Neural progenitor cell (in vitro differentiated cells): ENCODE data around the gene SYNE3. TPM values are rescaled to one million over a fixed set of nuclear protein-coding genes. Genes with fewer than 3 reads are reported as not detected.

Source experiments
- DNase-seq: peaks from one replicate; pipeline ENCODE4 v3.0.0-alpha.2; 2016; ENCODE audit warnings: low spot score
- H2AFZ ChIP-seq: fragments of 200-600 bp; sonication (generic); replicated peaks from 2 replicates; pipeline ENCODE4 v1.6.1; 2016; ENCODE audit warnings: antibody characterized with exemption
- H3F3A ChIP-seq: fragments of 200-600 bp; sonication (generic); 2 replicates; pipeline ENCODE4 v1.6.1; 2016; ENCODE audit warnings: antibody characterized with exemption, low read depth
- H3K27ac ChIP-seq: fragments of 200-600 bp; sonication (generic); 2 replicates; pipeline ENCODE4 v1.5.1; 2016; ENCODE audit warnings: mild to moderate bottlenecking
- H3K27me3 ChIP-seq: fragments of 200-600 bp; sonication (generic); 2 replicates; pipeline ENCODE4 v1.6.1; 2016; ENCODE audit warnings: mild to moderate bottlenecking, moderate library complexity
- H3K36me3 ChIP-seq: fragments of 200-600 bp; sonication (generic); 2 replicates; pipeline ENCODE4 v1.5.1; 2016
- H3K4me1 ChIP-seq: fragments of 200-600 bp; sonication (generic); 2 replicates; pipeline ENCODE4 v1.6.1; 2016; ENCODE audit warnings: mixed run types
- H3K4me2 ChIP-seq: fragments of 200-600 bp; sonication (generic); 2 replicates; pipeline ENCODE4 v1.6.1; 2016
- H3K4me3 ChIP-seq: fragments of 200-600 bp; sonication (generic); 2 replicates; pipeline ENCODE4 v1.5.1; 2016
- H3K79me2 ChIP-seq: fragments of 200-600 bp; sonication (generic); 2 replicates; pipeline ENCODE4 v1.6.1; 2016; ENCODE audit warnings: low read depth
- H3K9ac ChIP-seq: fragments of 200-600 bp; sonication (generic); 2 replicates; pipeline ENCODE4 v1.6.1; 2016
- H3K9me3 ChIP-seq: fragments of 200-600 bp; sonication (generic); 2 replicates; pipeline ENCODE4 v1.5.1; 2016; ENCODE audit warnings: low read depth
- H4K20me1 ChIP-seq: fragments of 200-600 bp; sonication (generic); 2 replicates; pipeline ENCODE4 v1.6.1; 2016; ENCODE audit warnings: low read depth
- H3K27ac Mint-ChIP-seq: 3 replicates; pipeline ENCODE4 v1.8.0; 2021; ENCODE audit warnings: mixed read lengths
- H3K27me3 Mint-ChIP-seq: 2 replicates; pipeline ENCODE4 v1.8.0; 2022; ENCODE audit warnings: low read depth, mild to moderate bottlenecking, inconsistent platforms, moderate library complexity, mixed read lengths; ENCODE audit not compliant: insufficient read depth
- H3K36me3 Mint-ChIP-seq: 3 replicates; pipeline ENCODE4 v1.8.0; 2021; ENCODE audit warnings: mixed read lengths
- H3K4me1 Mint-ChIP-seq: 3 replicates; pipeline ENCODE4 v1.8.0; 2021; ENCODE audit warnings: mixed read lengths
- H3K4me3 Mint-ChIP-seq: 3 replicates; pipeline ENCODE4 v1.8.0; 2021; ENCODE audit warnings: mild to moderate bottlenecking, moderate library complexity, mixed read lengths
- H3K9me3 Mint-ChIP-seq: 3 replicates; pipeline ENCODE4 v1.8.0; 2020; ENCODE audit warnings: mixed read lengths
- EZH2 ChIP-seq: fragments of 200-600 bp; sonication (generic); IDR thresholded peaks from 2 replicates; pipeline ENCODE4 v1.6.1; 2017; ENCODE audit warnings: antibody characterized with exemption, mild to moderate bottlenecking, moderate library complexity
- EZH2phosphoT487 ChIP-seq: fragments of 200-600 bp; sonication (generic); IDR thresholded peaks from 2 replicates; pipeline ENCODE4 v1.6.1; 2017; ENCODE audit warnings: antibody characterized with exemption
- total RNA-seq: library from RNA; depleted of rRNA; stranded (reverse); fragments of >200 nt; gene quantifications from 2 replicates; pipeline ENCODE4 v1.2.3, GENCODE V29; 2015; ENCODE audit warnings: low replicate concordance
- TF ChIP-seq, protein P1 (sequence below): fragments of 200-600 bp; sonication (generic); IDR thresholded peaks from 2 replicates; pipeline ENCODE4 v1.5.1; 2017; ENCODE audit warnings: antibody characterized with exemption, mild to moderate bottlenecking

Gene SYNE3, protein sequence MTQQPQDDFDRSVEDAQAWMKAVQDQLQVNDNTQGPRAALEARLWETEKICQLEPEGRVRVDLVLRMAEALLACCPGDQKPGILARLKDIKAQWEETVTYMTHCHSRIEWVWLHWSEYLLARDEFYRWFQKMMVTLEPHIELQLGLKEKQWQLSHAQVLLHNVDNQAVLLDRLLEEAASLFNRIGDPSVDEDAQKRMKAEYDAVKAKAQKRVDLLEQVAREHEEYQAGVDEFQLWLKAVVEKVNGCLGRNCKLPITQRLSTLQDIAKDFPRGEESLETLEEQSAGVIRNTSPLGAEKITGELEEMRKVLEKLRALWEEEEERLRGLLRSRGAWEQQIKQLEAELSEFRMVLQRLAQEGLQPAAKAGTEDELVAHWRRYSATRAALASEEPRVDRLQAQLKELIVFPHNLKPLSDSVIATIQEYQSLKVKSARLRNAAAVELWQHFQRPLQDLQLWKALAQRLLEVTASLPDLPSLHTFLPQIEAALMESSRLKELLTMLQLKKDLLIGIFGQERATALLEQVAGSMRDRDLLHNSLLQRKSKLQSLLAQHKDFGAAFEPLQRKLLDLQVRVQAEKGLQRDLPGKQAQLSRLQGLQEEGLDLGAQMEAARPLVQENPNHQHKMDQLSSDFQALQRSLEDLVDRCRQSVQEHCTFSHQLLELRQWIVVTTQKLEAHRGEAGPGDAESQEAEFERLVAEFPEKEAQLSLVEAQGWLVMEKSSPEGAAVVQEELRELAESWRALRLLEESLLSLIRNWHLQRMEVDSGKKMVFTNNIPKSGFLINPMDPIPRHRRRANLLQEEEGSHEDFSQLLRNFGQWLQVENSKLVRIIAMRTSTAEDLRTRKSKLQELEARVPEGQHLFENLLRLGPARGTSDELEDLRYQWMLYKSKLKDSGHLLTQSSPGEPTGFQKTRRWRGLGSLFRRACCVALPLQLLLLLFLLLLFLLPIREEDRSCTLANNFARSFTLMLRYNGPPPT
- 0.03 and 0.06 TPM in 2 replicates for total RNA-seq

DNA sequence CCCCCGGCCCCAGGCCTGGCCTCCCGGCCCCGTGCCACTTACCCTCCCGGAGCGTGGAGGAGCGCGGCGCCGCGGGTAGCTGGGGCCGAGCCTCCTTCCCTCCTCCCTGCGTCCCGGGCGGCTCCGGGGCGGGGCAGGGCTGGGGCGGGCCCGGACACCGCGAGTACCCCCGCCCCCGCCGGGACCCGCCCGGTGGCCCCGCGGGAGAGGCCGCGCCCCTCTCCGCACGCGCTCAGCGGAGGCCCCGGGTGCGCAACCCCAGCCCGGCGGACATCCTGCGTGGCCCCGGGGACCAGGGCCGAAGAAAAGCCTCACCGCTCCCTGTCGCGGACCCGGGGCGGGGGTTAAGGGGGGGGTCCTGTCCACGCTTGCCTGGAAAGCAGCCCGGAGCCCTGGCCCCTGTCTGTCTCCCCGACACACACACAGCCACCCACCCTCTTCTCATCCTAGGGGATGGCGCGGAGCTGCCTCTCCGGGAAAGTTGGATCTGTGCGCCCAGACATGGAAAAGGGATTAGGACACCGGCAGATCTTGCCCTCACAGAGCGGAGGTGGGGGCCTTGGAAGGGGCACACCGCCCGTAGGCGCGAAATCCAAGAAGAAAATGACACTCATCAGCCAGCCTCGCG lies at the start of gene SYNE3:
SYNE3 (minus strand) TSS at position 97 of the 628 bp plus-strand sequence. CDS start 40,829 bp downstream, outside the sequence.
- peaks cover 12% of the 10 kb centered on the region for H4K20me1 ChIP-seq
- Mint-ChIP-seq H3K27me3 (peaks cover 16% of the 10 kb centered on the region), H3K9me3 (no peaks in the 10 kb centered on the region), H3K4me1 (peaks cover 17% of the 10 kb centered on the region), H3K27ac (no peak within 1 kb of the TSS), H3K4me3 (peak within 1 kb of the TSS; percentile 82), H3K36me3 (no peaks in the 10 kb centered on the region)
- peak within 1 kb of the TSS; percentile 59 for H3K4me3 ChIP-seq
- peak within 1 kb of the TSS; percentile 100 for H3K4me2 ChIP-seq
- peaks cover 21% of the 10 kb centered on the region for H3K4me1 ChIP-seq
- H3K27ac ChIP-seq = no peak within 1 kb of the TSS
- peak; percentile 66 for DNase-seq
- H3F3A ChIP-seq = peaks cover 21% of the 10 kb centered on the region
- no peaks in the 10 kb centered on the region for H3K79me2 ChIP-seq
- no peak for TF ChIP-seq EZH2phosphoT487
- TF ChIP-seq EZH2 = peak; percentile 41
- H3K27me3 ChIP-seq = peaks cover 70% of the 10 kb centered on the region
- no peaks in the 10 kb centered on the region for H3K36me3 ChIP-seq
- H2AFZ ChIP-seq = peak within 1 kb of the TSS; percentile 55
- H3K9me3 ChIP-seq = no peaks in the 10 kb centered on the region
- H3K9ac ChIP-seq = no peak within 1 kb of the TSS

DNA sequence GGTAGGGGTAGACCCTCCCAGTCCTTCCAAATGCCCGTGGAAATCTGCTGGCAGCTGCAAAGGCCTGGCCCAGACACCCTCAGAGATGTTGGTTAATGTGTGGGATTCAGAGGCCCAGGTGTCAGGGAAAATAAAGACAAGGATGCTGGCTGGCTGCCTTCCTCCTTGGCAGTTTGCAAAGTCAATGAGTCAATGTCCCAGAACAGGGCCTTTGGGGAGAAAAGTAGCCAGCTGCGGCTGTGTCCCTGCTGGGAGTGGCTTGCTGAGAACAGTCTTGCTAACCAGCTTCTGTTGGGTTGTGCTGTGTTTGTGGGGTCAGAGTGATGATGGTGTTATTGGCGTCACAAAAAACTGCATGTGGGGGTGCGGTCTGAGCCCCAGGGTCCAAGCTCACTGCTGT lies 47.6 kb upstream of the SYNE3 start:
- Mint-ChIP-seq H3K4me1 (peaks cover 8% of the 10 kb centered on the region), H3K9me3 (no peaks in the 10 kb centered on the region), H3K4me3 (no peak overlapping the region), H3K36me3 (no peaks in the 10 kb centered on the region), H3K27ac (no peak overlapping the region), H3K27me3 (no peaks in the 10 kb centered on the region)
- H3K9me3 ChIP-seq = no peaks in the 10 kb centered on the region
- DNase-seq = no peak
- no peak overlapping the region for H3K9ac ChIP-seq
- no peaks in the 10 kb centered on the region for H4K20me1 ChIP-seq
- H3K27ac ChIP-seq = no peak overlapping the region
- no peaks in the 10 kb centered on the region for H3K36me3 ChIP-seq
- H2AFZ ChIP-seq = no peak overlapping the region
- TF ChIP-seq EZH2 (no peak), EZH2phosphoT487 (no peak)
- TF ChIP-seq, protein P1, sequence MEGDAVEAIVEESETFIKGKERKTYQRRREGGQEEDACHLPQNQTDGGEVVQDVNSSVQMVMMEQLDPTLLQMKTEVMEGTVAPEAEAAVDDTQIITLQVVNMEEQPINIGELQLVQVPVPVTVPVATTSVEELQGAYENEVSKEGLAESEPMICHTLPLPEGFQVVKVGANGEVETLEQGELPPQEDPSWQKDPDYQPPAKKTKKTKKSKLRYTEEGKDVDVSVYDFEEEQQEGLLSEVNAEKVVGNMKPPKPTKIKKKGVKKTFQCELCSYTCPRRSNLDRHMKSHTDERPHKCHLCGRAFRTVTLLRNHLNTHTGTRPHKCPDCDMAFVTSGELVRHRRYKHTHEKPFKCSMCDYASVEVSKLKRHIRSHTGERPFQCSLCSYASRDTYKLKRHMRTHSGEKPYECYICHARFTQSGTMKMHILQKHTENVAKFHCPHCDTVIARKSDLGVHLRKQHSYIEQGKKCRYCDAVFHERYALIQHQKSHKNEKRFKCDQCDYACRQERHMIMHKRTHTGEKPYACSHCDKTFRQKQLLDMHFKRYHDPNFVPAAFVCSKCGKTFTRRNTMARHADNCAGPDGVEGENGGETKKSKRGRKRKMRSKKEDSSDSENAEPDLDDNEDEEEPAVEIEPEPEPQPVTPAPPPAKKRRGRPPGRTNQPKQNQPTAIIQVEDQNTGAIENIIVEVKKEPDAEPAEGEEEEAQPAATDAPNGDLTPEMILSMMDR = no peak
- no peaks in the 10 kb centered on the region for H3F3A ChIP-seq
- no peak overlapping the region for H3K4me2 ChIP-seq
- no peaks in the 10 kb centered on the region for H3K4me1 ChIP-seq
- H3K27me3 ChIP-seq = no peaks in the 10 kb centered on the region
- no peak overlapping the region for H3K4me3 ChIP-seq
- no peaks in the 10 kb centered on the region for H3K79me2 ChIP-seq

DNA sequence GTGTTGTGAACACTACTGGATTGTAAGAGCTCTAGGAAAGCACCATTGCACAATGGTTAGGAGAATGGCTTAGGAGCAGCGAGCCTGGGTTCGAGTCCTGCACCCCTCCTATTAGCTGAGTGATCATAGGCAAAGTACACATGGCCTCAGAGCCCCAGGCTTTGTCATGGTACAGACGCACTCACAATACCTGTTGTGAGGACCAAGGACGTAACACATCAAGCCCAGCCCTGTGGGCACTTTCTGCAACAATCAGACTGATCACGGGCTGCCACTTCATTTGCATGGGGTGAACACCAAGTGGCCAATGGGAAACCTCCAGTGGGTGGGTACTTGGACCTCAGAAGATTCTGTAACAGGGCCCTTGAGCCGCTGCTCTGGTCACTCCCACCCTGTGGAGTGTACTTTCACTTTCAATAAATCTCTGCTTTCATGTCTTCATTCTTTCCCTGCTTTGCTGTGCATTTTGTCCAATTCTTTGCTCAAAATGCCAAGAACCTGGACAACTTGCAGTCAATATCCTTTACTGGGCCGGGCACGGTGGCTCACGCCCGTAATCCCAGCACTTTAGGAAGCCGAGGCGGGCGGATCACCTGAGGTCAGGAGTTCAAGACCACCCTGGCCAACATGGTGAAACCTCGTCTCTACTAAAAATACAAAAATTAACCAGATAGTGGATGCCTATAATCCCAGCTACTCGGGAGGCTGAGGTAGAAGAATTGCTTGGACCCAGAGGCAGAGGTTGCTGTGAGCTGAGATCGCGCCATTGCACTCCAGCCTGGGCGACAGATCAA lies 46.6 kb upstream of the SYNE3 start:
- H2AFZ ChIP-seq = no peak overlapping the region
- H3K9me3 Mint-ChIP-seq = no peaks in the 10 kb centered on the region
- DNase-seq = no peak

More for the DNA sequence above, 46.6 kb upstream of the SYNE3 start:
- H3K9me3 ChIP-seq = no peaks in the 10 kb centered on the region
- Mint-ChIP-seq H3K27me3 (no peaks in the 10 kb centered on the region), H3K36me3 (no peaks in the 10 kb centered on the region), H3K4me3 (no peak overlapping the region), H3K27ac (peak overlapping the region; percentile 87), H3K4me1 (peaks cover 4% of the 10 kb centered on the region)
- no peaks in the 10 kb centered on the region for H3K36me3 ChIP-seq
- TF ChIP-seq EZH2 (no peak), EZH2phosphoT487 (no peak)
- TF ChIP-seq, protein P1 = no peak
- no peaks in the 10 kb centered on the region for H3K4me1 ChIP-seq
- no peak overlapping the region for H3K4me2 ChIP-seq
- H4K20me1 ChIP-seq = no peaks in the 10 kb centered on the region
- no peaks in the 10 kb centered on the region for H3K79me2 ChIP-seq
- no peak overlapping the region for H3K27ac ChIP-seq
- H3F3A ChIP-seq = no peaks in the 10 kb centered on the region
- H3K27me3 ChIP-seq = no peaks in the 10 kb centered on the region
- H3K9ac ChIP-seq = no peak overlapping the region
- H3K4me3 ChIP-seq = no peak overlapping the region
